ENCODE data around the gene MAGI3.

GRCh38 chr1:113593550-113594297, 203.4 kb downstream of the MAGI3 start:
- TF ChIP-seq CTCF (IDR thresholded peaks at IDR 0.05) (no peak), POLR2A (IDR thresholded peaks at IDR 0.05) (no peak)

All from adrenal gland (tissue), 5 donors.